DND-41 (cell line): Measurements from ENCODE around the gene TMEM190.

Experiments used
- ATAC-seq: fragments of 200-7000 bp; cut with Tn5 transposase; 3 replicates; pipeline ENCODE4 v1.9.1; 2021; ENCODE audit warnings: low read depth; ENCODE audit not compliant: insufficient read depth
- DNase-seq: peaks from one replicate; pipeline ENCODE4 v3.0.0-alpha.2; 2020
- H2AFZ ChIP-seq: 2 replicates; pipeline ENCODE4 v1.6.0; 2012; ENCODE audit warnings: low read depth, low read length
- H3K27ac ChIP-seq: 2 replicates; pipeline ENCODE4 v1.5.1; 2012; ENCODE audit warnings: low read length, inconsistent platforms
- H3K27me3 ChIP-seq: fragments of 200-600 bp; sonication (generic); 2 replicates; pipeline ENCODE4 v1.6.0; 2012; ENCODE audit warnings: low read length, mild to moderate bottlenecking, inconsistent platforms; ENCODE audit not compliant: insufficient read depth, poor library complexity
- H3K36me3 ChIP-seq: 2 replicates; pipeline ENCODE4 v1.5.1; 2012; ENCODE audit warnings: low read length, inconsistent platforms; ENCODE audit not compliant: insufficient read depth
- H3K4me1 ChIP-seq: 2 replicates; pipeline ENCODE4 v1.5.1; 2012; ENCODE audit warnings: mild to moderate bottlenecking, low read length; ENCODE audit not compliant: insufficient read depth
- H3K4me2 ChIP-seq: 2 replicates; pipeline ENCODE4 v1.6.0; 2012; ENCODE audit warnings: mild to moderate bottlenecking, moderate library complexity, low read length, inconsistent platforms; ENCODE audit not compliant: insufficient read depth
- H3K4me3 ChIP-seq, 2 experiments: fragments of 200-600 bp in 1 of 2; shearing (Covaris generic) in 1 of 2; 2 replicates each; pipeline ENCODE4 v1.5.1; 2012 to 2016; ENCODE audit warnings: inconsistent platforms in 2 of 2, low read length in 2 of 2, mild to moderate bottlenecking in 2 of 2, low read depth in 1 of 2, moderate library complexity in 1 of 2
- H3K79me2 ChIP-seq: 2 replicates; pipeline ENCODE4 v1.6.0; 2012; ENCODE audit warnings: low read length, inconsistent platforms; ENCODE audit not compliant: insufficient read depth
- H3K9ac ChIP-seq: 2 replicates; pipeline ENCODE4 v1.6.0; 2012; ENCODE audit warnings: low read depth, mild to moderate bottlenecking, inconsistent platforms, low read length, moderate library complexity
- H3K9me3 ChIP-seq: 2 replicates; pipeline ENCODE4 v1.5.1; 2012; ENCODE audit warnings: low read length, moderate library complexity, mild to moderate bottlenecking, inconsistent platforms; ENCODE audit not compliant: insufficient read depth, severe bottlenecking
- H4K20me1 ChIP-seq: 2 replicates; pipeline ENCODE4 v1.6.0; 2012; ENCODE audit warnings: low read length; ENCODE audit not compliant: insufficient read depth
- CTCF ChIP-seq: IDR thresholded peaks from 2 replicates; pipeline ENCODE4 v1.5.1; 2012; ENCODE audit warnings: borderline replicate concordance, low read length, moderate library complexity, mild to moderate bottlenecking; ENCODE audit not compliant: poor library complexity, severe bottlenecking; ENCODE audit errors: extremely low read depth
- EZH2 ChIP-seq: IDR thresholded peaks from 3 replicates; pipeline ENCODE4 v1.6.1; 2012; ENCODE audit warnings: borderline replicate concordance, low read depth, mild to moderate bottlenecking, moderate library complexity, low read length, inconsistent platforms; ENCODE audit not compliant: severe bottlenecking

Gene TMEM190

GRCh38 chr19:55423225-55424005 is 46.8 kb downstream of the TMEM190 start:
- Histone ChIP-seq H3K27me3 (no peaks in the 10 kb centered on the region), H3K27ac (no peak overlapping the region), H3K4me3 (no peak overlapping the region), H3K9me3 (no peaks in the 10 kb centered on the region), H3K4me2 (no peak overlapping the region), H3K9ac (no peak overlapping the region), H4K20me1 (no peaks in the 10 kb centered on the region), H3K79me2 (no peaks in the 10 kb centered on the region), H2AFZ (no peak overlapping the region), H3K36me3 (no peaks in the 10 kb centered on the region), H3K4me1 (peaks cover 29% of the 10 kb centered on the region)
- DNase-seq (no peak), ATAC-seq (no peak)
- TF ChIP-seq CTCF (no peak), EZH2 (no peak)

GRCh38 chr19:55424518-55424917 is 47.9 kb downstream of the TMEM190 start:
- Histone ChIP-seq H3K9me3 (no peaks in the 10 kb centered on the region), H2AFZ (no peak overlapping the region), H3K36me3 (no peaks in the 10 kb centered on the region), H3K4me3 (no peak overlapping the region), H3K27ac (no peak overlapping the region), H3K9ac (no peak overlapping the region), H3K27me3 (no peaks in the 10 kb centered on the region), H4K20me1 (no peaks in the 10 kb centered on the region), H3K4me2 (no peak overlapping the region), H3K79me2 (no peaks in the 10 kb centered on the region), H3K4me1 (peaks cover 29% of the 10 kb centered on the region)
- no peak for TF ChIP-seq CTCF
- no peak for TF ChIP-seq EZH2
- DNase-seq (no peak), ATAC-seq (no peak)

- peaks cover 16% of the 10 kb centered on the region for H3K4me1 ChIP-seq
- no peak for ATAC-seq
- H3K27me3 ChIP-seq = no peaks in the 10 kb centered on the region
- H3K4me3 ChIP-seq = no peak overlapping the region
- no peak for TF ChIP-seq CTCF
- TF ChIP-seq EZH2 = no peak
- H3K27ac ChIP-seq = no peak overlapping the region
- H3K9ac ChIP-seq = no peak overlapping the region
- H3K4me2 ChIP-seq = no peak overlapping the region
- no peaks in the 10 kb centered on the region for H3K9me3 ChIP-seq
- H2AFZ ChIP-seq = no peak overlapping the region
- no peaks in the 10 kb centered on the region for H3K36me3 ChIP-seq
- H3K79me2 ChIP-seq = no peaks in the 10 kb centered on the region
- no peaks in the 10 kb centered on the region for H4K20me1 ChIP-seq
- no peak for DNase-seq
These were observed 49.4 kb downstream of the TMEM190 start for GRCh38 chr19:55426042-55426441.
